SK-MEL-5 (cell line): Measurements from ENCODE around the gene TICRR. TPM values are rescaled to one million over a fixed set of nuclear protein-coding genes. Genes with fewer than 3 reads are reported as not detected.

Source experiments
- DNase-seq: peaks from one replicate; pipeline ENCODE4 v3.0.0-alpha.2; 2016; ENCODE audit warnings: low read depth, low spot score
- in situ Hi-C: cut with HindIII; loops from 2 replicates; pipeline ENCODE4 v1.10.0; 2016; ENCODE audit warnings: low sequenced_read_pairs, high pct_unique_total_duplicates, low pct_unique_long_range_greater_than_20kb
- total RNA-seq: library from RNA; depleted of rRNA; stranded (reverse); fragments of >200 nt; shearing (Covaris generic); gene quantifications from 2 replicates; pipeline ENCODE4 v1.2.3, GENCODE V29; 2014

TICRR gene
- total RNA-seq, 1 experiment from 2014 or later, result 3.7 TPM

DNA sequence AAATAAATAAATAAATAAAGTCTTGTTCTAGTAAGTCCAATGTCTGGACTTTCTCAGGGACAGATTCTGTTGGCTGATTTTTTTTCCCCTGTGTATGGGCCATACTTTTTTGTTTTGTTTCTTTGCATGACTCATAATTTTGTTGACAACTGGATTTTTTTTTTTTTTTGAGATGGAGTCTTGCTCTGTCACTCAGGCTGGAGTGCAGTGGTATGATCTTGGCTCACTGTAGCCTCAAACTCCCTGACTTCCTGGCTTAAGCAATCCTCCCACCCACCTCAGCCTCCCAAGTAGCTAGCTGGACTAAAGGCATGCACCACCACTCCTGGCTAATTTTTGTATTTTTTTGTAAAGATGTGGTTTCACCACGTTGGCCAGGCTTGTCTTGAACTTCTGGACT lies 38.9 kb downstream of the TICRR start:
- DNase-seq, result no peak
- in situ Hi-C loops, result no loop called here

DNA sequence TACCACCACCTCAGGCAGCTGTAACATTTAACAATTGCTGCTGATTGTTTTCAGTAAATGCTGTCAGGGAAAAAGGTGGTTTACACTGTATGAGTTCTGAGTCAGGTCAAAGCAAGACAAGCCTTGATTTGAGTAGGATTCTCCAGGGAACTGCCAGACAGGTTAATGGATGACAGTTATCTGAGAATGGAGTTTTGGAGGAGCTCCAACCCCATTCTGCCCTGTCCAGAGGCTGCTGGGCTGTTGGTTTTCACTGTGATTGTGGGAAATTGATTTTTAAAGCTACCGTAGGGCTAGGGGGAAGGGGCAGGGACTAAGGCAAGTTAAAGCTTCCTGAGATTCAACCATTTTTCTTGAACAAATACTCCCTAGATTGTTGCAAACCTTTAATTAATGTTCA lies 39.9 kb downstream of the TICRR start:
- DNase-seq, result no peak
- in situ Hi-C loops, result no loop called here

DNA sequence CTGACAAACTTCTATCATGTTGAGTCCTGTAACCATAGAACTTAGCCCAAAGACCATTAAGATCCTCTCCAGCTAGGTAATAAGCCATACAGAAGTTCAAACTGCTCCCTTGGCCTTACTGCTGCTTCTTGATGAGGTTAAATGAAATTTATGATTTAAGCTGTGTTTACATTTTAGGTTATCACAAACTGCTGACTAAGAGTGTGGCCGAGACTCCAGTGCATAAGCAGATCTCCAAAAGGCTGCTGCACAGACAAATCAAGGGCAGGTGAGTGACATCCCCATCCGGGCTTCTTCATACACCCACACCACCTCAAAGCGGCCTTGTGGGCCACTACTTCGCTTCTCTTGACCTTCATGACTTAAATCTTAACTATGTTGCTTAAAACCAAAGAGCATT lies 41.0 kb downstream of the TICRR start:
- no peak for DNase-seq
- in situ Hi-C loops, result no loop called here

DNA sequence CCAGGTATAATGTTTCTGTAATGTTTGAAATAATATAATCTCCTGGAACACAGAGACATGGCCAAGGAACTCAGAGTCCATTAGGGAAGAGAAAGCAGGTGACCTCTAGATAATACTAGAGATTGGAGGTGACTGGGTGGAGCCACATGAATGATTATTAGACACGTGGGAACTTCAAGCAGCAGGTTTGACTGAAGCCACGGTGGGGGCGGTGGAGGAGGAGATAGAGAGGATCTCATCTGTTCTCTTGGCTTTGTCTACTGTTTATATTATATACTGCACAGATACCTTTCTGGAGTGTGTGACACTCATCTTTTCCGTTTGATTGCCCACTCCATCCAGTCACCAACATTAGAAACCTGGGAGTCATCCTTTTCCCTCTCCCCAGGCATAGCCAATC lies 46.3 kb downstream of the TICRR start:
- in situ Hi-C loops, result no loop called here
- DNase-seq, result no peak

DNA sequence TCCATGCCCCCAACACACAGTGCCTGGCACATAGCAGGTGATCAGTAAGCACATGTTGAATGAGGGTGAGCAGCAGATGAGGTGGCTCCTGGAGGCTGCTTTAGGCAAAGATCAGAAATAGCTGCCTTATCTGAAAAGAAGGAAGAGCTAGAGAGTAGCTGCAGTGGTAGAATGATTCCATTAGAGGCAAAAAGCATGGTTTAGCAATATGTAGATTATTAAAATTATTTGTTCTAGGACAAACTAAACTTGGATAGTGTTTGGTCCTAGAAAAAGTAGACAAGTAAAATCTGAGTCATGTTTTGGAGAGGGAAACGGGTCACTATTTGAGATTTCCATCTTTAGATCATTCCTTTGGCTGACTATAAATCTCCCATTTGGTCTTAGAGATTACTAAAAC lies 47.9 kb downstream of the TICRR start:
- in situ Hi-C loops, result no loop called here
- no peak for DNase-seq

DNA sequence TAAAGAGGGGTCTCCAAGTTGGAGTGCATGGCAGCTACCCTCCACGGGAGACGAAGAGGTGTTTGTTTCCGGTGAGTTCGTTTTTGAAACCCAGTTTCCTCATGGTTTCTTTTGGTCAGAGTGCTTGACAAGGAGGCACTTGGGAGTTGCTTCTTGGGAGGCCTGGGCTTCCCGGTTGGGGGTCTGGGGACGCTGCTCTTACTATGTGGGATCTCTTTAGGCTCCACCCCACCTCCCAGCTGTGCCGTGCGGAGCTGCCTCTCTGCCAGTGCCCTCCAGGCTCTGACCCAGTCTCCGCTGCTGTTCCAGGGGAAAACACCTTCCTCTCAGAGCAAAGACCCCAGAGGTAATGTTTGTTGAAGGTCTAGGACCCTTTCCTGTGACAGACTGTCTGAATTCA lies 50.4 kb downstream of the TICRR start:
- no peak for DNase-seq
- in situ Hi-C loops, result no loop called here

DNA sequence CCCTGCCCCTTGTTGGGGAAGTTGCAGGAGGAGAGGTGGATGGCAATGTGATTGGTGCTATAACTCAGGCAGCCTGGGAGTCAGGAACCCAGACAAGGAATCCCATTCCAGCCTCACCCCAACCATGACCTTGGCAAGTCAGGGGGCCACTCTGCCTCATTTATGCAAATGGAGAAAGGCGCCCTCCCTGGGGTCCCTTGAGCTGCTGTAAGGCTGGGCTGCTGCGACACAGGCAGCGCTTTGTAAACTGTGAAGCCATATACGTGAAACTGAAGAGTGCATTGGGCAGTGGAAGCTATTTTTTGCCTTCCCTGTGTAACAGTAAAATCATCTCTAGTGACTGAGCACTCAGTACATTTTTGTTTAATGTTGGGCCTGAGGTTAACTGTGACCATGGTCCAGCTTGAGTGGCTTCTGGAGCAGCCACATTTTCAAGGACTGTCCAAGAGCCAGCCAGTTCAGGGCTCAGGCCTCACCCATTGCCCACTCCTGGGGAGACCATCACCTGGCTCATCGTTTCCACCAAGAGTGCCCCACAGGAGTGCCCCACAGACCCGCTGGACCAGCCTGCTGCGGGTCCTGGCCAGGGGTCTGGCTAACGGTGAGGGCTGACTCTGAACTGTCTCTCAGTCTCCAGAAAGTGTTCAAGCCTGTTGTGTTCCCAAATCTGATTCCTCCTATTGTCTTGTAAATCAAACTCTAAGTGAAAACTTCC lies 52.1 kb downstream of the TICRR start:
- in situ Hi-C loops, result no loop called here

DNA sequence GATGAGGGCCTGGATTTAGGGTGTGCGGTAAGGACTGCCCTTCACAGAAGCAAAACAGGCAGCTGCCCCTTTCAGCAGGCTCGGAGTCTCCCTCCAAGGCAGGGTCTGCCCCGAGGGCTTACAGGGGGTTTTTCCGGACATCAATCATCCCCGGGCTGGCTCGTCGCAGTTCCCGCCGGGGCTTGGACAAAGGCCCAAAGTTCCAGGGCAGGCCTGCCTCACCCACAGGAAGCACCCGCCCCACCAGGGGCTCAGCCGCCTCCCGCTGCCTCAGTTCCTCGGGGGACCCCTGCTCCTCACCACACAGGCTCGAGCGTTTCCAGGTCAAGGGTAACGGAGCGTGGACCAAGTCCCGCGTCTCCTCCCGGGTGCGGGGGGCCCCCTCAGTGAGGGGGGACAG lies 53.0 kb downstream of the TICRR start:
- in situ Hi-C loops, result no loop called here
- DNase-seq, result no peak

More for the DNA sequence above, 52.1 kb downstream of the TICRR start:
- no peak for DNase-seq

DNA sequence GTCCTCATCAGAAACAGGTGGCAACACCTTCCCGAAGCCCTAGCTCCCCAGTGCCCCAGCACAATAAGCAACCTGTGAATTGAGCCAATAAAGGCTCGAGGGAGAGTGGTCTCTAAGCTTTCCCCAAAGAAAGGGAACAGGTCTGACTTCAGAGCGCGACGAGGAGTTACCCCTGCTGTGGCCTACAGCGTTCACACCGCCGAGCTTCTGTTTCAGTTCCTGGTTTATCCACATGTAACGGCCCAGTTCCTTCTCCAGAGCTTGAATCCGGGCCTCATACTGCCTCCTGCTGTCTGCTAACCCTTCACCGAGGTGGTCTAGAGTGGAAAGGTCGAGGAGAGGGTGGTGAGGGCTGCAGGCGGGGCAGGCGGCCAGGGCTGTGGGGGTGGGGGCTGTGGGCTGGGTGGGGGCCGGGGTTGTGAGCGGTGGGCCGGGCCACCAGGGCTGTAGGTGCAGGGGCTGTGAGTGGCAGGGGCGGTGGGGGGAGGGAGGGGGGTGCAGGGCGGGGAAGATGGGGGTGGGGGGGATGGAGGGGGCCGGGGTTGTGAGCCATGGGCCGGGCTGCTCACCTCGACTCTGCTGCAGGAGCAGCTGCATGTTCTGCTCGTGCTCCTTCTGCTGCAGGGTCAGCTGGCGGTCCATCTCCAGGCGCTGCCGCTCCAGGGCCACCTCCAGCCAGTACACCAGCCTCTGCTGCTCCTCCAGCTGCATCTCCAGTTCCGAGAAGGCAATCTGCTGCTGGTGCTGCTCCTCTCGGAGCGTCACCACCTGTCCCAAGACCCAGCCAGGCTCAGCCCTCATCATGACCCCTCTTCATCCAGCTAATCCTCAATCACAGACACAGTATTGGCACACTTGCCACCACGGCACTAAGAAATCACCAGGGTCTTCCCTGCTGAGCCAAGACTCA lies 53.8 kb downstream of the TICRR start:
- in situ Hi-C loops, result no loop called here
- no peak for DNase-seq

DNA sequence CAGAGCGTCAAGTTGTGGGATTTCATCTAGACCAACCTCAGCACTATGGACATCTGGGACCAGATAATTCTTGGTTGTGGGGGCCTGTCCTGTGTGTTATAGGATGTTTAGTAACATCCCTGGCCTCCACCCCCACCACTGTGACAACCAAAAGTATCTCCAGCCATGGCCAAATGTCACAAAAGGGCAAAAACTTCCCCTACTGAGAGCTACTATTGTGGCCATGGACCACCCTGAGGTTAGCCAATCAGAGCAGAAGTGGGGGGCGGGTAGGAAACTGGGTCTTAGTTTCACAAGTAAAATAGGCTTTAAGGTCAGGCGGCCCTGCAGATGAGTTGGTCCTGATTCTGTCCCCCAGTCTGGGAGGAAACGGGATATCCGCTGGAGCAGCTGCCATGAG lies 54.6 kb downstream of the TICRR start:
- no peak for DNase-seq
- in situ Hi-C loops, result no loop called here

DNA sequence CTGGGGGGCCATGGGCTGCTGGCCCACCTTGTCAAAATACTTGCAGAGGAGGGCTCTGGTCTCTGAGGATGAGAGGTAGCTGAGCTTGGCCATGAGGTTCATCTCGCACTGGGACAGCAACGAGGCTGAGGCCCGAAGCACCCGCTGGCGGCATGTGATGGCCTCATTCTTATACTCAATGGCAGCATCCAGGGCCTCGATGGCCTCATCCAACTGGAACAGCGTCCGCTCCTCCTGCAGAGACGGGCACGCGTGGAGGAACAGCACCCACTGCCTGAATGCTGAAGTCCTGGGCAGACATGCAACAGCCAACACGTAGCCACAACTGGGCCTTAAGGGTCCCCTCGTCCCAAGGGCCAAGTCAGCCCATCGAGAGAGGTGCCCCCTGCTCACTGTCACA lies 55.0 kb downstream of the TICRR start:
- in situ Hi-C loops, result no loop called here
- DNase-seq, result no peak

DNA sequence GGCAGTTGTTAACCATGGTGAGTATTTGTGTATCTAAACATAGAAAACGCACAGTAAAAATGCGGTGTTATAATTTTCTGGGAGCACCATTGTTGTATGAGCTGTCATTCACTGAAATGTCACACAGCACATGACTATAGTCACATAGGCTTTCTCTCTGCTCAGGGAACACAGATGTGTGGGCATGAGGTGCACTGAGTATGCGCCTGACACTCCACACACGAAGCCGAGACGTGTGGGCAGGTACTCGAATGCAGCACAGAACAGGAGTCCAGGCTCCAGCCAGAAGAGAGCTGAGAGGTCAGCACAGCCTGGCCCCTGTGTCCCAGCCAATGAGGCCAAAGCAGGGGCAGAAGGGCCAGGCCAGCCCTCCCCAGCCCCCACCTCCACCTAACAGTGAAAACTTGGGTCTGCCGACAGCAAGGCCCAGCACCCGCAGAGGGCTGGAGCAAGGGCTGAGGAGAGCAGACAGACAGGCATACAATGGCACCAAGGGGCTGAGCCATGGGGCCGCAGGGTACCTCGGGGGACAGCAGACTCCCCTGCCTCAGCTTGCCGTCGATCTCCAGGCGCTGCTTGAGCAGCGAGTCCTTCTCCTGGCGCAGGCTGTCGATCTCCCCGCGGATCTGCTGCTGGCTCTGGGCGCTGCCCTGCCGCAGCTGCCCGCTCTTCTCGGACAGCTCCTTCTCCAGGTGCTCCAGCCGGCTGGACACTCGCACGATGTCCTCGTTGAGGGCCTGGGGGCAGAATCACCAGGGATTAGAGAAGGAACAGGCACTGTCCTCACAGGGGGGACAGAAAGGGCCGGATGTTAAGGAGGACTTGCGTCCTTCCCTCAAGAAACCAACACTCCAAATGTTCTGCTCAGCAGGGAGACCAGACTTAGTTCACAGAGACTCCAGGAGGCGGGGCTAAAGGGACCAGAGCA lies 56.0 kb downstream of the TICRR start:
- in situ Hi-C loops, result no loop called here
- no peak for DNase-seq

DNA sequence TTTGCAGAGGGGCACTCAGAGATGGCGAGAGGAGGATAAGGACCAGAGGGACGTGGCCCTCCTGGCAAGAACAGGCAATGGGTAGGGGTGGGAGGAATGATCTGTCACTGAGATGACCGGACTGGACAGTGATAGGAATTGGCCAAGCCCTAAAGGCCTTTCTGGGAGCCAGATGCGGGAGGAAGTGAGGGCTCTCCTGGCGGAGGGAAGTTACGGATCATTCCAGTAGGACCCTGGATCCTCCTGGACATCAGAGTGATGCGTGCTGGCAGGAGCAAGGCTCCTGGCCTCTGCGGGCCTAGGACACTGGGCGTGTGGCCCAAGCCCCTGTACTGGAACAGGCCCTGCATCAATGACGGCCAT lies 56.6 kb downstream of the TICRR start:
- in situ Hi-C loops, result no loop called here
- no peak for DNase-seq

DNA sequence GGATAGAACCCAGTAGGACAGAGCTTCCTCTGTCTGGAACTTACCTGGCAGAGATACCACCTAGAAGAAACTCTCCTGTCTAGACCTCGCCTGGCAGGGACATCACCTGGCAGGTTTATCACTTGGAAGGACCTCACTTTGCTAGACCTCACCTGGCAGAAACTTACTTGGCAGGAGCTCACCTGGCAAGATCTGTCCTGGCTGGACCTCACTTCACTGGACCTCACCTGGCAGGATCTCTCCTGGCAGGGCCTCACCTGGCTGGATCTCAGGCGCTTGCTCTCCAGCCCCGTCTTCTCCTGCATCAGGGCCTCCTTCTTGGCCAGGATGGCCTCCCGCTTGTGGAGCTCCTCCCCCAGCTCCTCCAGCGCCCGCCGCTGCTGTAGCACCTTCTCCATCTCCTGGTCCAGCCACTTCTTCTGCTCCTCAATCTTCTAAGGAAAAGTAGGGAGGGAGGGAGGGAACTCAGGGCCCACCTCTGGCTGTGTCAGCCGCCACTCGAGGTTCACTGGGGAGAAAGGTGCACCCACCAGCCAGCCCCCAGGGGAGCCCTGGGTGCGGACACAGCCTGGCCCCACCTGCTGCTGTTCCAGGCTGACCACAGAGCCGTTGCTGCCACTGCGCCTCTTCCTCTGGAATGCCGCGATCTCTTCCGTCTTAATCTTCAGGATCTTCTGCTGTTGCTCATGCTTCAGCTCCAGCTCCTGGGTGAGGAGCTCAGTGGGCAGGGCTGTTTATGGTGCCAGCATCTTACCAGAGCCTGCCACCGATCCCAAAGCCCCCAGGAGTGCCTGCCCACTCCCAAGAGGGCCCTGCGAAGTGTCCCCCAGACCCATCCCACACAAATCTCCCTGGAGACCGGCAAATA lies 57.5 kb downstream of the TICRR start:
- no peak for DNase-seq
- in situ Hi-C loops, result no loop called here

DNA sequence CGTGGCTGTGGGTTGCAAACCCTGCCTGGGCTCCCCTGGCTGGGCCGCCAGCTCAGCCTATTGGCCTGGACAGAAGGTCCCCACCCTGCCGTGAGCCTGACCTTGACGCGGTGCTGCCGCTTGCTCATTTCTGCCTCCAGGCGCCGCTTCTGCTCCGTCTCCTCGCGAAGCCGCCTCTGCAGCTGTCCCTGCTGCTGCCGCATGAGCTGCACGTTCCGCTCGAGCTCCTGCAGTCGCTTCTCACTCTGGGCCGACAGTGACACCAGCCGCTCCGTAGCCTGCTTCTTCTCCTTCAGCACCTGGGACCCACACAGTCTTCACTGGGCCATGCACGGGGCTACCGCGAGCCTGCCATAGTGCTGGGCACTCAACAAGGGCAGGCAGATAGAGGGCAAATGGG lies 58.3 kb downstream of the TICRR start:
- in situ Hi-C loops, result no loop called here
- DNase-seq, result no peak

DNA sequence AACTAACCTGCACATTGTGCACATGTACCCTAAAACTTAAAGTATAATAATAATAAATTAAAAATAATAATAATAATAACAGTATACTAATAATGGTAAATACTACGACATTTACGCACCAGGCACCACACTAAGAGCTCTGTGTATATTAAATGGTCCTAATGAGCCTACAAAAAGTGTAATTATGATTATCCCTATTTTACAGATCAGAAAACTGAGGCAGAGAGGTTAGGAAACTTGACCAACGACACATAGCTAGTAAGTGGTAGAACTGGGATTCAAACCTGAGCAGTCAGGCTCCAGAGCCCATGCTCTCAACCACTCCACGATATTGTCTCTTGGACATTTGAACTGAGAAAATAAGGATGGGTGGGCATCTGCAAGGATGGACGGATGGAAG lies 65.0 kb downstream of the TICRR start:
- DNase-seq, result no peak
- in situ Hi-C loops, result no loop called here

DNA sequence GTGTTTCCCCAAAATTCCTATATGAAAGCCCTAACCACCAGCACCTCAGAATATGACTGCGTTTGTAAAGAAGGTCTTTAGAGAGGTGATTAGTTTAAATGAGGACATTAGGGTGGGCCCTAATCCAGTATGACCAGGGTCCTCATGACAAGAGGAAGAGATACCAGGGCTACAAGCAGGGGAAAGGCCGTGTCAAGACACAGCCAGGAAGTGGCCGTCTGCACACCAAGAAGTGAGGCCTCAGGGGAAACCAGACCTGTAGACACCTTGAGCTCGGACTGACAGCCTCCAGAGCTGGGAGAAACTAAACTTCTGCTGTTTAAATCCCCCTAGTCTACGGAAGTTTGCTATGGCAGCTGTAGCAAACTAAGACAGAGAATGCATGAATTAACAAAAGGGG lies 65.8 kb downstream of the TICRR start:
- no peak for DNase-seq
- in situ Hi-C loops, result no loop called here
